Hepatocyte (in vitro differentiated cells): Measurements from ENCODE around the gene TGFB1I1. TPM values are rescaled to one million over a fixed set of nuclear protein-coding genes. Genes with fewer than 3 reads are reported as not detected.
"Not testable (repeated sequence)": the region's sequence is repeated elsewhere in the genome, so short reads cannot be mapped to it uniquely, and the experiment has no call there.

Source experiments
- DNase-seq: peaks from one replicate; pipeline ENCODE4 v3.0.0-alpha.2; 2016; ENCODE audit warnings: low spot score
- H2AFZ ChIP-seq: fragments of 200-600 bp; sonication (generic); 2 replicates; pipeline ENCODE4 v1.6.0; 2016; ENCODE audit warnings: antibody characterized with exemption, mild to moderate bottlenecking
- H3K27ac ChIP-seq: fragments of 200-600 bp; sonication (generic); 2 replicates; pipeline ENCODE4 v1.5.1; 2016; ENCODE audit warnings: mild to moderate bottlenecking
- H3K27me3 ChIP-seq: fragments of 200-600 bp; sonication (generic); 2 replicates; pipeline ENCODE4 v1.6.1; 2016
- H3K36me3 ChIP-seq: fragments of 200-600 bp; sonication (generic); replicated peaks from 2 replicates; pipeline ENCODE4 v1.5.1; 2016; ENCODE audit warnings: low read depth; ENCODE audit not compliant: insufficient read depth
- H3K4me1 ChIP-seq: fragments of 200-600 bp; sonication (generic); 2 replicates; pipeline ENCODE4 v1.5.1; 2016; ENCODE audit warnings: mild to moderate bottlenecking, moderate library complexity; ENCODE audit not compliant: insufficient read depth
- H3K4me2 ChIP-seq: fragments of 200-600 bp; sonication (generic); 2 replicates; pipeline ENCODE4 v1.6.0; 2016
- H3K4me3 ChIP-seq: fragments of 200-600 bp; sonication (generic); 2 replicates; pipeline ENCODE4 v1.5.1; 2016; ENCODE audit warnings: mild to moderate bottlenecking
- H3K79me2 ChIP-seq: fragments of 200-600 bp; sonication (generic); 2 replicates; pipeline ENCODE4 v1.6.0; 2017; ENCODE audit warnings: mild to moderate bottlenecking
- H3K9me2 ChIP-seq: fragments of 200-600 bp; sonication (generic); replicated peaks from 2 replicates; pipeline ENCODE4 v1.6.0; 2017; ENCODE audit warnings: mild to moderate bottlenecking; ENCODE audit not compliant: insufficient read depth
- H3K9me3 ChIP-seq: fragments of 200-600 bp; sonication (generic); 2 replicates; pipeline ENCODE4 v1.5.1; 2016; ENCODE audit warnings: low read depth, mild to moderate bottlenecking
- H4K20me1 ChIP-seq: fragments of 200-600 bp; sonication (generic); 2 replicates; pipeline ENCODE4 v1.6.0; 2016; ENCODE audit warnings: mild to moderate bottlenecking; ENCODE audit not compliant: insufficient read depth, poor library complexity, severe bottlenecking
- CTCF ChIP-seq: fragments of 200-600 bp; sonication (generic); IDR thresholded peaks from 2 replicates; pipeline ENCODE4 v1.5.1; 2016; ENCODE audit warnings: antibody characterized with exemption, mild to moderate bottlenecking; ENCODE audit not compliant: poor library complexity
- EZH2 ChIP-seq: fragments of 200-600 bp; sonication (generic); IDR thresholded peaks from 2 replicates; pipeline ENCODE4 v1.6.1; 2016; ENCODE audit warnings: antibody characterized with exemption, mild to moderate bottlenecking, borderline replicate concordance
- EZH2phosphoT487 ChIP-seq: fragments of 200-600 bp; sonication (generic); IDR thresholded peaks from one replicate; pipeline ENCODE4 v1.6.1; 2018; ENCODE audit warnings: antibody characterized with exemption, mild to moderate bottlenecking, low read depth, moderate library complexity; ENCODE audit not compliant: unreplicated experiment, severe bottlenecking
- WGBS: methylation state at CpG from one replicate; pipeline ENCODE4 v1.1.6; 2016; ENCODE audit warnings: low lambda C conversion rate; ENCODE audit errors: missing lambda C conversion rate; 5-methylcytosine and 5-hydroxymethylcytosine counted together
- polyA plus RNA-seq: library from polyadenylated mRNA; unstranded; fragments of >200 nt; fragmentation: Nextera tagmentation; extraction: Ambion mirVana; gene quantifications from 2 replicates; pipeline ENCODE4 v1.2.1, GENCODE V29; 2016
- total RNA-seq: library from RNA; depleted of rRNA; stranded (reverse); fragments of >200 nt; gene quantifications from 2 replicates; pipeline ENCODE4 v1.2.3, GENCODE V29; 2014

Gene TGFB1I1
- total and polyA plus RNA-seq, 2 experiments from 2014 or later, result 15.7 to 34.8 TPM

- H3K9me3 ChIP-seq, result no peaks in the 10 kb centered on the region
- H2AFZ ChIP-seq, result no peak overlapping the region
- no peak overlapping the region for H3K27ac ChIP-seq
- H3K79me2 ChIP-seq, result no peaks in the 10 kb centered on the region
- no peaks in the 10 kb centered on the region for H4K20me1 ChIP-seq
- DNase-seq, result no peak
- no peak overlapping the region for H3K4me2 ChIP-seq
- no peaks in the 10 kb centered on the region for H3K9me2 ChIP-seq
- WGBS, result 93% methylated on average over 44 of the region's 47 CpGs
- H3K27me3 ChIP-seq, result no peaks in the 10 kb centered on the region
- TF ChIP-seq CTCF (no peak), EZH2phosphoT487 (no peak), EZH2 (no peak)
- no peak overlapping the region for H3K4me3 ChIP-seq
- no peaks in the 10 kb centered on the region for H3K4me1 ChIP-seq
- H3K36me3 ChIP-seq, result no peaks in the 10 kb centered on the region
These were observed 36.4 kb upstream of the TGFB1I1 start for GRCh38 chr16:31435341-31436220.

- WGBS, result 91% methylated on average over 44 of the region's 44 CpGs
- H3K27ac ChIP-seq, result no peak overlapping the region
- no peaks in the 10 kb centered on the region for H4K20me1 ChIP-seq
- no peak for DNase-seq
- no peak overlapping the region for H3K4me2 ChIP-seq
- no peaks in the 10 kb centered on the region for H3K27me3 ChIP-seq
- no peak overlapping the region for H2AFZ ChIP-seq
- H3K9me3 ChIP-seq, result no peaks in the 10 kb centered on the region
- no peak overlapping the region for H3K4me3 ChIP-seq
- H3K79me2 ChIP-seq, result no peaks in the 10 kb centered on the region
- H3K9me2 ChIP-seq, result no peaks in the 10 kb centered on the region
- H3K36me3 ChIP-seq, result no peaks in the 10 kb centered on the region
- no peaks in the 10 kb centered on the region for H3K4me1 ChIP-seq
- TF ChIP-seq EZH2, result no peak
- TF ChIP-seq EZH2phosphoT487, result no peak
- no peak for TF ChIP-seq CTCF
These were observed 35.5 kb upstream of the TGFB1I1 start for GRCh38 chr16:31436221-31437045.

- TF ChIP-seq CTCF (no peak), EZH2phosphoT487 (no peak), EZH2 (no peak)
- Histone ChIP-seq H3K4me1 (peaks cover 4% of the 10 kb centered on the region), H3K27ac (no peak overlapping the region), H3K36me3 (no peaks in the 10 kb centered on the region), H3K9me2 (no peaks in the 10 kb centered on the region), H3K27me3 (no peaks in the 10 kb centered on the region), H2AFZ (no peak overlapping the region), H3K4me2 (no peak overlapping the region), H3K79me2 (no peaks in the 10 kb centered on the region), H3K4me3 (no peak overlapping the region), H4K20me1 (no peaks in the 10 kb centered on the region), H3K9me3 (no peaks in the 10 kb centered on the region)
- 18% methylated on average over 2 of the region's 2 CpGs for WGBS
- no peak for DNase-seq
These were observed 33.5 kb upstream of the TGFB1I1 start for GRCh38 chr16:31438414-31438813.

GRCh38 chr16:31439023-31439422 is 32.9 kb upstream of the TGFB1I1 start:
- H3K4me1 ChIP-seq, H3K79me2 ChIP-seq, H3K36me3 ChIP-seq, H2AFZ ChIP-seq, H3K4me2 ChIP-seq, DNase-seq, H3K27ac ChIP-seq, H3K4me3 ChIP-seq, H3K9me3 ChIP-seq, H3K9me2 ChIP-seq, H3K27me3 ChIP-seq, H4K20me1 ChIP-seq: not testable (repeated sequence)
- 72% methylated on average over 4 of the region's 4 CpGs for WGBS
